ENCODE results near the gene ZNF205. TPM values are rescaled to one million over a fixed set of nuclear protein-coding genes. Genes with fewer than 3 reads are reported as not detected.

ZNF205 gene
- total and polyA plus RNA-seq, 2 of the 13 experiments (the other 11 are each of a cell fraction or from before 2014, with no cell fraction given): 5.8 to 10.2 TPM

DNA sequence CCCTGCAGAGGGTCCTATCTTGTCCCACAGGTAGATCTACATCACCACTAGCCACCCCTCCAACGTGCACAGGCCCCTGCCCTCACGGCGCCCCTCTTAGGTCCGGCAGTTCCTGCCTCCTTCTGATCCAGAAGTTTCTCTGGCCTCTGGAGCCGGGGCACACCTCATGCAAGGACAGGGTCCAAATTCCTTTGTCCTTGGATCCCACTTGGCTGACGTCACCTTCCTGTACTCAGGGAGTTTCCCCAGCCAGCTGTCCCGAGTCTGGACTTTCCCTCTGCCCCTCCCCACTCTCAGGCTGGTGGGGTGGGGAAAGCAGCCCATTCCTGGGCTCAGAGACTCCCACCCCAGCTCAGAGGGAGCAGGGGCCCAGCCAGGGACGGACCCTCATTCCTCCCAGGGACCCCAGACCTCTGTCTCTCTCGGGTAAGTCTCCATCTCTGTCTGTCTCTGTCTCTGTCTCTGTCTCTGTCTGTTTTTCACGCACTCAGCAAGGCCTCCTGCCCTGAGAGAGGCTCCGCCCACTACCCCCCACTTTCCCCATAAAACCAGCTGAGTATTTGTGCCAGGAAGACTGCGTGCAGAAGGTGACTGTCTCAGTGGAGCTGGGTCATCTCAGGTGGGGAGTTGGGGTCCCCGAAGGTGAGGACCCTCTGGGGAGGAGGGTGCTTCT lies 47.2 kb upstream of the ZNF205 start, which contains the start of gene IL32 (continued):
- TF ChIP-seq KLF9 (CRISPR knock-in tag; IDR thresholded peaks at IDR 0.05; ENCODE audit: low read depth) (peak; percentile 79; the same call in 1 of the 2 replicates), HNF4A (CRISPR knock-in tag; IDR thresholded peaks at IDR 0.05) (peak; percentile 97), HIVEP1 (CRISPR knock-in tag; IDR thresholded peaks at IDR 0.05) (peak; percentile 100), MAFF (IDR thresholded peaks at IDR 0.05; ENCODE audit: low read depth, low read length) (0 out of 2 replicates have a peak, but pooled peaks have one; percentile 23), ZMYM2 (CRISPR knock-in tag; IDR thresholded peaks at IDR 0.05) (no peak), ZNF331 (CRISPR knock-in tag; IDR thresholded peaks at IDR 0.05) (peak; percentile 62; the same call in 1 of the 2 replicates), RELA (CRISPR knock-in tag; IDR thresholded peaks at IDR 0.05) (peak; percentile 97), LCORL (IDR thresholded peaks at IDR 0.05) (no peak), LCORL (CRISPR knock-in tag; IDR thresholded peaks at IDR 0.05) (peak; percentile 96), JUN (CRISPR knock-in tag; IDR thresholded peaks at IDR 0.05) (peak; percentile 98), EP300 (IDR thresholded peaks at IDR 0.05; ENCODE audit: low read depth in 2 of 2, low read length in 2 of 2) (peak in 1 of 2 experiments; percentile 59; a peak in 2 of 4 replicates), EP300 (CRISPR knock-in tag; IDR thresholded peaks at IDR 0.05; ENCODE audit: borderline replicate concordance) (0 out of 2 replicates have a peak, but pooled peaks have one; percentile 17), NR2F2 (IDR thresholded peaks at IDR 0.05; ENCODE audit: borderline replicate concordance, low read depth) (peak; percentile 12; the same call in 1 of the 2 replicates), ZNF230 (CRISPR knock-in tag; IDR thresholded peaks at IDR 0.05) (0 out of 2 replicates have a peak, but pooled peaks have one; percentile 15), ZNF543 (CRISPR knock-in tag; IDR thresholded peaks at IDR 0.05) (no peak), PHF21A (CRISPR knock-in tag; IDR thresholded peaks at IDR 0.05) (peak; percentile 84), EEA1 (CRISPR knock-in tag; IDR thresholded peaks at IDR 0.05; ENCODE audit: borderline replicate concordance) (peak; percentile 59; the same call in 1 of the 2 replicates), MED1 (CRISPR knock-in tag; IDR thresholded peaks at IDR 0.05) (peak; percentile 92)
- TF ChIP-seq, protein P1, sequence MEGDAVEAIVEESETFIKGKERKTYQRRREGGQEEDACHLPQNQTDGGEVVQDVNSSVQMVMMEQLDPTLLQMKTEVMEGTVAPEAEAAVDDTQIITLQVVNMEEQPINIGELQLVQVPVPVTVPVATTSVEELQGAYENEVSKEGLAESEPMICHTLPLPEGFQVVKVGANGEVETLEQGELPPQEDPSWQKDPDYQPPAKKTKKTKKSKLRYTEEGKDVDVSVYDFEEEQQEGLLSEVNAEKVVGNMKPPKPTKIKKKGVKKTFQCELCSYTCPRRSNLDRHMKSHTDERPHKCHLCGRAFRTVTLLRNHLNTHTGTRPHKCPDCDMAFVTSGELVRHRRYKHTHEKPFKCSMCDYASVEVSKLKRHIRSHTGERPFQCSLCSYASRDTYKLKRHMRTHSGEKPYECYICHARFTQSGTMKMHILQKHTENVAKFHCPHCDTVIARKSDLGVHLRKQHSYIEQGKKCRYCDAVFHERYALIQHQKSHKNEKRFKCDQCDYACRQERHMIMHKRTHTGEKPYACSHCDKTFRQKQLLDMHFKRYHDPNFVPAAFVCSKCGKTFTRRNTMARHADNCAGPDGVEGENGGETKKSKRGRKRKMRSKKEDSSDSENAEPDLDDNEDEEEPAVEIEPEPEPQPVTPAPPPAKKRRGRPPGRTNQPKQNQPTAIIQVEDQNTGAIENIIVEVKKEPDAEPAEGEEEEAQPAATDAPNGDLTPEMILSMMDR (CRISPR knock-in tag; IDR thresholded peaks at IDR 0.05): 0 out of 2 replicates have a peak, but pooled peaks have one; percentile 8
- TF ChIP-seq, protein P2, sequence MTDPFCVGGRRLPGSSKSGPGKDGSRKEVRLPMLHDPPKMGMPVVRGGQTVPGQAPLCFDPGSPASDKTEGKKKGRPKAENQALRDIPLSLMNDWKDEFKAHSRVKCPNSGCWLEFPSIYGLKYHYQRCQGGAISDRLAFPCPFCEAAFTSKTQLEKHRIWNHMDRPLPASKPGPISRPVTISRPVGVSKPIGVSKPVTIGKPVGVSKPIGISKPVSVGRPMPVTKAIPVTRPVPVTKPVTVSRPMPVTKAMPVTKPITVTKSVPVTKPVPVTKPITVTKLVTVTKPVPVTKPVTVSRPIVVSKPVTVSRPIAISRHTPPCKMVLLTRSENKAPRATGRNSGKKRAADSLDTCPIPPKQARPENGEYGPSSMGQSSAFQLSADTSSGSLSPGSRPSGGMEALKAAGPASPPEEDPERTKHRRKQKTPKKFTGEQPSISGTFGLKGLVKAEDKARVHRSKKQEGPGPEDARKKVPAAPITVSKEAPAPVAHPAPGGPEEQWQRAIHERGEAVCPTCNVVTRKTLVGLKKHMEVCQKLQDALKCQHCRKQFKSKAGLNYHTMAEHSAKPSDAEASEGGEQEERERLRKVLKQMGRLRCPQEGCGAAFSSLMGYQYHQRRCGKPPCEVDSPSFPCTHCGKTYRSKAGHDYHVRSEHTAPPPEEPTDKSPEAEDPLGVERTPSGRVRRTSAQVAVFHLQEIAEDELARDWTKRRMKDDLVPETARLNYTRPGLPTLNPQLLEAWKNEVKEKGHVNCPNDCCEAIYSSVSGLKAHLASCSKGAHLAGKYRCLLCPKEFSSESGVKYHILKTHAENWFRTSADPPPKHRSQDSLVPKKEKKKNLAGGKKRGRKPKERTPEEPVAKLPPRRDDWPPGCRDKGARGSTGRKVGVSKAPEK (CRISPR knock-in tag; IDR thresholded peaks at IDR 0.05; ENCODE audit: borderline replicate concordance): 0 out of 2 replicates have a peak, but pooled peaks have one; percentile 32
- TF ChIP-seq, protein P3, sequence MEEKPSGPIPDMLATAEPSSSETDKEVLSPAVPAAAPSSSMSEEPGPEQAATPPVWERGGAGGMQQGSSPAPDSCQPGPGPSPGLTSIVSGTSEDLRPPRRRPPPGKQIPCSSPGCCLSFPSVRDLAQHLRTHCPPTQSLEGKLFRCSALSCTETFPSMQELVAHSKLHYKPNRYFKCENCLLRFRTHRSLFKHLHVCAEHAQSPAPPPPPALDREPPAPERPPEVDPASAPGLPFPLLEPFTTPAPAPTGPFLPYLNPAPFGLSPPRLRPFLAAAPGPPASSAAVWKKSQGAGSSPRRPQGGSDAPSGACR (CRISPR knock-in tag; IDR thresholded peaks at IDR 0.05): peak; percentile 93
- TF ChIP-seq, protein P4, sequence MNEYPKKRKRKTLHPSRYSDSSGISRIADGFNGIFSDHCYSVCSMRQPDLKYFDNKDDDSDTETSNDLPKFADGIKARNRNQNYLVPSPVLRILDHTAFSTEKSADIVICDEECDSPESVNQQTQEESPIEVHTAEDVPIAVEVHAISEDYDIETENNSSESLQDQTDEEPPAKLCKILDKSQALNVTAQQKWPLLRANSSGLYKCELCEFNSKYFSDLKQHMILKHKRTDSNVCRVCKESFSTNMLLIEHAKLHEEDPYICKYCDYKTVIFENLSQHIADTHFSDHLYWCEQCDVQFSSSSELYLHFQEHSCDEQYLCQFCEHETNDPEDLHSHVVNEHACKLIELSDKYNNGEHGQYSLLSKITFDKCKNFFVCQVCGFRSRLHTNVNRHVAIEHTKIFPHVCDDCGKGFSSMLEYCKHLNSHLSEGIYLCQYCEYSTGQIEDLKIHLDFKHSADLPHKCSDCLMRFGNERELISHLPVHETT (CRISPR knock-in tag; conservative IDR thresholded peaks at IDR 0.05): no peak
- TF ChIP-seq, protein P5, sequence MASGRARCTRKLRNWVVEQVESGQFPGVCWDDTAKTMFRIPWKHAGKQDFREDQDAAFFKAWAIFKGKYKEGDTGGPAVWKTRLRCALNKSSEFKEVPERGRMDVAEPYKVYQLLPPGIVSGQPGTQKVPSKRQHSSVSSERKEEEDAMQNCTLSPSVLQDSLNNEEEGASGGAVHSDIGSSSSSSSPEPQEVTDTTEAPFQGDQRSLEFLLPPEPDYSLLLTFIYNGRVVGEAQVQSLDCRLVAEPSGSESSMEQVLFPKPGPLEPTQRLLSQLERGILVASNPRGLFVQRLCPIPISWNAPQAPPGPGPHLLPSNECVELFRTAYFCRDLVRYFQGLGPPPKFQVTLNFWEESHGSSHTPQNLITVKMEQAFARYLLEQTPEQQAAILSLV (CRISPR knock-in tag; IDR thresholded peaks at IDR 0.05; ENCODE audit: borderline replicate concordance): peak; percentile 63; the same call in 1 of the 2 replicates

All from HepG2 (cell line).